GM23338 (cell line): ENCODE results near the gene RNF26. TPM values are rescaled to one million over a fixed set of nuclear protein-coding genes. Genes with fewer than 3 reads are reported as not detected.

Source experiments
- ATAC-seq: fragments of 200-7000 bp; cut with Tn5 transposase; 3 replicates; pipeline ENCODE4 v1.9.1; 2020
- DNase-seq: peaks from one replicate; pipeline ENCODE4 v3.0.0-alpha.2; 2015; ENCODE audit warnings: low spot score
- H2AFZ ChIP-seq: fragments of 200-600 bp; sonication (generic); 2 replicates; pipeline ENCODE4 v1.8.0; 2016; ENCODE audit warnings: antibody characterized with exemption, mild to moderate bottlenecking, moderate library complexity
- H3F3A ChIP-seq: fragments of 200-600 bp; sonication (generic); replicated peaks from 2 replicates; pipeline ENCODE4 v1.8.0; 2017; ENCODE audit warnings: antibody characterized with exemption, mixed run types, low read depth
- H3K27ac ChIP-seq: fragments of 200-600 bp; sonication (generic); 2 replicates; pipeline ENCODE4 v1.6.1; 2016; ENCODE audit warnings: low read depth
- H3K27me3 ChIP-seq: fragments of 200-600 bp; sonication (generic); 2 replicates; pipeline ENCODE4 v1.8.0; 2016; ENCODE audit warnings: mild to moderate bottlenecking, mixed run types, moderate library complexity; ENCODE audit not compliant: insufficient read depth
- H3K36me3 ChIP-seq: fragments of 200-600 bp; sonication (generic); 2 replicates; pipeline ENCODE4 v1.8.0; 2016; ENCODE audit warnings: mild to moderate bottlenecking; ENCODE audit not compliant: insufficient read depth
- H3K4me1 ChIP-seq: fragments of 200-600 bp; sonication (generic); 2 replicates; pipeline ENCODE4 v1.8.0; 2016; ENCODE audit warnings: mild to moderate bottlenecking, moderate library complexity; ENCODE audit not compliant: insufficient read depth
- H3K4me2 ChIP-seq: fragments of 200-600 bp; sonication (generic); 2 replicates; pipeline ENCODE4 v1.7.1; 2017; ENCODE audit warnings: mixed run types
- H3K4me3 ChIP-seq: fragments of 200-600 bp; sonication (generic); 2 replicates; pipeline ENCODE4 v1.6.1; 2016; ENCODE audit warnings: mixed run types
- H3K79me2 ChIP-seq: fragments of 200-600 bp; sonication (generic); replicated peaks from 2 replicates; pipeline ENCODE4 v1.8.0; 2017; ENCODE audit warnings: mild to moderate bottlenecking; ENCODE audit not compliant: insufficient read depth
- H3K9me2 ChIP-seq: fragments of 200-600 bp; sonication (generic); 2 replicates; pipeline ENCODE4 v1.8.0; 2017; ENCODE audit not compliant: insufficient read depth
- H4K20me1 ChIP-seq: fragments of 200-600 bp; sonication (generic); replicated peaks from 2 replicates; pipeline ENCODE4 v1.8.0; 2017; ENCODE audit warnings: mild to moderate bottlenecking; ENCODE audit not compliant: insufficient read depth
- H3K27ac Mint-ChIP-seq: 2 replicates; pipeline ENCODE4 v1.8.0; 2020; ENCODE audit warnings: inconsistent platforms, mild to moderate bottlenecking, moderate library complexity, mixed read lengths
- H3K27me3 Mint-ChIP-seq: 3 replicates; pipeline ENCODE4 v1.8.0; 2022; ENCODE audit warnings: low read depth, mild to moderate bottlenecking, moderate library complexity, mixed read lengths, inconsistent platforms; ENCODE audit not compliant: insufficient read depth, poor library complexity
- H3K36me3 Mint-ChIP-seq: 3 replicates; pipeline ENCODE4 v1.8.0; 2021; ENCODE audit warnings: low read depth, mild to moderate bottlenecking, inconsistent platforms, moderate library complexity, mixed read lengths
- H3K4me1 Mint-ChIP-seq: 3 replicates; pipeline ENCODE4 v1.8.0; 2020; ENCODE audit warnings: mild to moderate bottlenecking, inconsistent platforms, mixed read lengths
- H3K4me3 Mint-ChIP-seq: 3 replicates; pipeline ENCODE4 v1.8.0; 2021; ENCODE audit warnings: moderate library complexity, mild to moderate bottlenecking, inconsistent platforms, mixed read lengths
- H3K9me3 Mint-ChIP-seq: 3 replicates; pipeline ENCODE4 v1.8.0; 2020; ENCODE audit warnings: moderate library complexity, mild to moderate bottlenecking, inconsistent platforms, mixed read lengths
- CREB1 ChIP-seq: fragments of 250-450 bp; sonication (Bioruptor Pico); IDR thresholded peaks from 2 replicates; pipeline ENCODE4 v1.5.0; 2020; ENCODE audit warnings: low read depth, mild to moderate bottlenecking, moderate library complexity
- CTCF ChIP-seq, 2 experiments: fragments of 200-600 bp in 1 of 2; sonication (generic) in 1 of 2; conservative IDR thresholded peaks; 2 replicates each; pipeline versions ENCODE4 v1.5.1 to v1.6.1; 2016 to 2017; ENCODE audit warnings: antibody characterized with exemption in 2 of 2, low read depth in 2 of 2, mild to moderate bottlenecking in 2 of 2, moderate library complexity in 1 of 2
- ETS1 ChIP-seq: IDR thresholded peaks from 2 replicates; pipeline ENCODE4 v1.6.1; 2016; ENCODE audit warnings: antibody characterized with exemption
- EZH2phosphoT487 ChIP-seq: fragments of 200-600 bp; sonication (generic); IDR thresholded peaks from one replicate; pipeline ENCODE4 v1.8.1; 2018; ENCODE audit warnings: antibody characterized with exemption; ENCODE audit not compliant: unreplicated experiment
- NANOG ChIP-seq: IDR thresholded peaks from 2 replicates; pipeline ENCODE4 v1.6.1; 2016; ENCODE audit warnings: antibody characterized with exemption, borderline replicate concordance
- REST ChIP-seq: IDR thresholded peaks from one replicate; pipeline ENCODE4 v1.6.1; 2018; ENCODE audit warnings: antibody characterized with exemption; ENCODE audit not compliant: unreplicated experiment
- ZNF114 ChIP-seq: fragments of 250-450 bp; sonication (Bioruptor Pico); IDR thresholded peaks from 2 replicates; pipeline ENCODE4 v1.5.0; 2020; ENCODE audit warnings: mild to moderate bottlenecking, moderate library complexity
- ZNF462 ChIP-seq: fragments of 250-450 bp; sonication (Bioruptor Pico); IDR thresholded peaks from 2 replicates; pipeline ENCODE4 v1.5.0; 2020; ENCODE audit warnings: mild to moderate bottlenecking, moderate library complexity
- polyA plus RNA-seq: library from polyadenylated mRNA; unstranded; fragments of >200 nt; fragmentation: Nextera tagmentation; extraction: Ambion mirVana; gene quantifications from 2 replicates; pipeline ENCODE4 v1.2.1, GENCODE V29; 2016
- total RNA-seq: library from RNA; depleted of rRNA; stranded (reverse); fragments of >200 nt; shearing (Covaris generic); gene quantifications from 2 replicates; pipeline ENCODE4 v1.2.3, GENCODE V29; 2014

Gene RNF26
- total and polyA plus RNA-seq, 2 experiments from 2014 or later: 31.8 to 58.3 TPM

GRCh38 chr11:119373059-119373920 lies 39.0 kb downstream of the RNF26 start:
- TF ChIP-seq REST (no peak), EZH2phosphoT487 (no peak), ZNF114 (CRISPR knock-in tag) (no peak), CTCF (conservative IDR thresholded peaks at IDR 0.05; ENCODE audit: low read depth in 2 of 2) (no peak), CREB1 (CRISPR knock-in tag) (no peak), ZNF462 (CRISPR knock-in tag) (no peak), ETS1 (no peak), NANOG (no peak)
- no peak for DNase-seq
- Histone ChIP-seq H3K9me2 (no peaks in the 10 kb centered on the region), H4K20me1 (no peaks in the 10 kb centered on the region; the same call in 1 of the 2 replicates), H3K4me2 (no peak overlapping the region), H3K79me2 (no peaks in the 10 kb centered on the region), H3K4me3 (no peak overlapping the region), H2AFZ (no peak overlapping the region), H3K4me1 (peaks cover 30% of the 10 kb centered on the region), H3K36me3 (no peaks in the 10 kb centered on the region), H3F3A (no peaks in the 10 kb centered on the region), H3K27me3 (no peaks in the 10 kb centered on the region), H3K27ac (no peak overlapping the region)
- Mint-ChIP-seq H3K4me3 (no peak overlapping the region), H3K27me3 (peaks cover 19% of the 10 kb centered on the region), H3K27ac (no peak overlapping the region), H3K36me3 (no peaks in the 10 kb centered on the region; the same call in 2 of the 3 replicates), H3K4me1 (peaks cover 70% of the 10 kb centered on the region), H3K9me3 (no peaks in the 10 kb centered on the region)
- ATAC-seq: no peak
